Body of pancreas (tissue), 4 donors: Measurements from ENCODE around the gene ST7L.

Experiments
- CTCF ChIP-seq, 7 experiments: fragments of 450-650 bp in 4 of 7; fragments of 200-600 bp in 3 of 7; sonication (generic) in 3 of 7; IDR thresholded peaks; one replicate each; pipeline ENCODE4 v1.5.1; 2016 to 2019; ENCODE audit warnings: antibody characterized with exemption in 7 of 7
- POLR2A ChIP-seq, 3 donors: fragments of 450-650 bp; IDR thresholded peaks; one replicate each; pipeline ENCODE4 v1.6.1; 2016; ENCODE audit warnings: antibody characterized with exemption in 3 of 3, mild to moderate bottlenecking in 2 of 3

DNA sequence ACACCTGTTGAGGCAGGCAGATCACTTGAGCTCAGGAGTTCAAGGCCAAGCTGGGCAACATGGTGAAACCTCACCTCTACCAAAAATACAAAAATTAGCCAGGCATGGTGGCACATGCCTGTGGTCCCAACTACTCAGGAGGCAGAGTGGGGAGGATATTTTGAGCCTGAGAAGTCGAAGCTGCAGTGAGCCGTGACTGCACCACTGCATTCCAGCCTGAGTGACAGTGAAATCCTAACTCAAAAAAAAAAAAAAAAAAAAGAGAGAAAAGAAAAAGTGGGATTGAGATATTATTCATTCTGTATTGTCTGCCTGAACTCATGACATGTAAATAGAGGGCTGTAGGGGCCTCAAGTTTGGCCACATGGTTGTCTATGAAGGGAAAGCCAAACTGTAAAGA is 72.9 kb downstream of the ST7L start:
- TF ChIP-seq POLR2A (IDR thresholded peaks at IDR 0.05) (no peak), CTCF (IDR thresholded peaks at IDR 0.05) (no peak)
